GM19463 (cell line): ENCODE results near the gene IL12B.
"Not testable (repeated sequence)": the region's sequence is repeated elsewhere in the genome, so short reads cannot be mapped to it uniquely, and the experiment has no call there.

Source experiments
- ATAC-seq: cut with Tn5 transposase; IDR thresholded peaks from one replicate; pipeline ENCODE4 v1.9.1; 2021; ENCODE audit warnings: mild to moderate bottlenecking, moderate library complexity; ENCODE audit not compliant: unreplicated experiment

The IL12B gene

GRCh38 chr5:159333545-159333925 lies 3.2 kb upstream of the IL12B start:
- no peak for ATAC-seq

GRCh38 chr5:159332800-159333544 lies 2.7 kb upstream of the IL12B start:
- peak; percentile 43 for ATAC-seq

- peak; percentile 58 for ATAC-seq
Observed at GRCh38 chr5:159331093-159331973, 1.0 kb upstream of the IL12B start.

- ATAC-seq = no peak
Observed at GRCh38 chr5:159324986-159325385, 5.3 kb downstream of the IL12B start.

- ATAC-seq = no peak
Observed at GRCh38 chr5:159324102-159324755, 6.1 kb downstream of the IL12B start.

GRCh38 chr5:159322180-159322579 lies 8.1 kb downstream of the IL12B start:
- peak; percentile 53 for ATAC-seq

- no peak for ATAC-seq
Observed at GRCh38 chr5:159319832-159320231, 10.5 kb downstream of the IL12B start.

GRCh38 chr5:159319363-159319762 lies 10.9 kb downstream of the IL12B start:
- no peak for ATAC-seq

GRCh38 chr5:159318448-159318847 lies 11.8 kb downstream of the IL12B start:
- no peak for ATAC-seq

GRCh38 chr5:159317849-159318248 lies 12.4 kb downstream of the IL12B start:
- ATAC-seq = no peak

- no peak for ATAC-seq
Observed at GRCh38 chr5:159316519-159317383, 13.5 kb downstream of the IL12B start.

GRCh38 chr5:159313197-159313596 lies 17.1 kb downstream of the IL12B start:
- no peak for ATAC-seq

- no peak for ATAC-seq
Observed at GRCh38 chr5:159311063-159311462, 19.2 kb downstream of the IL12B start.

- ATAC-seq = peak; percentile 77
Observed at GRCh38 chr5:159310511-159310910, 19.8 kb downstream of the IL12B start.

GRCh38 chr5:159309689-159310433 lies 20.4 kb downstream of the IL12B start:
- ATAC-seq = no peak

- ATAC-seq = no peak
Observed at GRCh38 chr5:159304961-159305595, 25.2 kb downstream of the IL12B start.

- no peak for ATAC-seq
Observed at GRCh38 chr5:159303286-159303685, 27.0 kb downstream of the IL12B start.

- ATAC-seq = not testable (repeated sequence)
Observed at GRCh38 chr5:159301929-159302860, 28.1 kb downstream of the IL12B start.
